ENCODE data around the gene KRT9. TPM values are rescaled to one million over a fixed set of nuclear protein-coding genes. Genes with fewer than 3 reads are reported as not detected.
"Not testable (repeated sequence)": the region's sequence is repeated elsewhere in the genome, so short reads cannot be mapped to it uniquely, and the experiment has no call there.

KRT9 gene, protein sequence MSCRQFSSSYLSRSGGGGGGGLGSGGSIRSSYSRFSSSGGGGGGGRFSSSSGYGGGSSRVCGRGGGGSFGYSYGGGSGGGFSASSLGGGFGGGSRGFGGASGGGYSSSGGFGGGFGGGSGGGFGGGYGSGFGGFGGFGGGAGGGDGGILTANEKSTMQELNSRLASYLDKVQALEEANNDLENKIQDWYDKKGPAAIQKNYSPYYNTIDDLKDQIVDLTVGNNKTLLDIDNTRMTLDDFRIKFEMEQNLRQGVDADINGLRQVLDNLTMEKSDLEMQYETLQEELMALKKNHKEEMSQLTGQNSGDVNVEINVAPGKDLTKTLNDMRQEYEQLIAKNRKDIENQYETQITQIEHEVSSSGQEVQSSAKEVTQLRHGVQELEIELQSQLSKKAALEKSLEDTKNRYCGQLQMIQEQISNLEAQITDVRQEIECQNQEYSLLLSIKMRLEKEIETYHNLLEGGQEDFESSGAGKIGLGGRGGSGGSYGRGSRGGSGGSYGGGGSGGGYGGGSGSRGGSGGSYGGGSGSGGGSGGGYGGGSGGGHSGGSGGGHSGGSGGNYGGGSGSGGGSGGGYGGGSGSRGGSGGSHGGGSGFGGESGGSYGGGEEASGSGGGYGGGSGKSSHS
- total RNA-seq, result not detected
- long read RNA-seq, result 0 reads

- ATAC-seq (no peak), DNase-seq (no peak)
- intact Hi-C loops (cut with DNase I), result no loop called here
Observed at GRCh38 chr17:41571561-41572434, at the start of gene KRT9. TSS of gene KRT9 (minus strand) at chr17:41572059. CDS start at chr17:41571992, 67 bp downstream.

GRCh38 chr17:41621435-41621817 lies 49.6 kb upstream of the KRT9 start:
- ATAC-seq; intact Hi-C loops (cut with DNase I); DNase-seq: not testable (repeated sequence)

DNA sequence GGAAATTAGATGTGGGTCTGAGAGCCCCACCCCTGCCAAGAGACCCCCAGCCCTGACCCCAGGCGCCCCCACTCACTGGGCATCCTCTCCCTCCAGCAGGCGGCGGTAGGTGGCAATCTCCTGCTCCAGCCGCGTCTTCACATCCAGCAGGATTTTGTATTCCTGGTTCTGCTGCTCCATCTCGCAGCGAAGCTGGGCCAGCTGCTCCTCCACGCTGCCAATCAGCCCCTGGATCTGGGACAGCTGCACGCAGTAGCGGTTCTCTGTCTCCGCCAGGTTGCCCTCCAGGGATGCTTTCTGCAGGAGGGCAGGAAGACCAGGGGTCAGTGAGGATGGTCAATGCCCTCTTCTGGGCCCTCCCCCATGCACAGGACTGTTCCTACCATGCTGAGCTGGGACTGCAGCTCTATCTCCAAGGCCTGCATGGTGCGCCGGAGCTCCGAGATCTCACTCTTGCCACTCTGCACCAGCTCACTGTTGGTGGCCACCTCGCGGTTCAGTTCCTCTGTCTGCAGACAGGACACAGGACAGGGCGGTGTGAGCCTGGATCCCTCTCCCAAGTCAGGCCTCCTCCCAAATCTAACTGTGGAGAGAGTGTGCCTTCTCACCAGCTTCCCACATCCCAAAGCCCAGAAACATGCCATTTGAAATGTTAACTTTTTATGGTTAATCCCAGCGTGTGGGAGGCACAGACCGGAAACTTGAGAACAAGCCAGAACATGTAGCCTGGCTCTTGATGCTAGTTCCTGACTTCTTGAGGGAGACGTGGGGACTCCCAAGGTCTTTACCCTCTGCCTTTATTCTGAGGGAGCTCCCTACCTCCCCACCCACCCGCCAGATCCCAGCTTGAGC lies 49.0 kb upstream of the KRT9 start:
- ATAC-seq (no peak), DNase-seq (no peak)
- intact Hi-C loops (cut with DNase I), result no loop called here

- ATAC-seq; DNase-seq; intact Hi-C loops (cut with DNase I): not testable (repeated sequence)
Observed at GRCh38 chr17:41619927-41620582, 48.2 kb upstream of the KRT9 start.

- intact Hi-C loops (cut with DNase I), result no loop called here
- DNase-seq (no peak), ATAC-seq (no peak)
Observed at GRCh38 chr17:41619036-41619926, 47.4 kb upstream of the KRT9 start.

- ATAC-seq (no peak), DNase-seq (no peak)
- intact Hi-C loops (cut with DNase I), result no loop called here
Observed at GRCh38 chr17:41618341-41619035, 46.6 kb upstream of the KRT9 start.

DNA sequence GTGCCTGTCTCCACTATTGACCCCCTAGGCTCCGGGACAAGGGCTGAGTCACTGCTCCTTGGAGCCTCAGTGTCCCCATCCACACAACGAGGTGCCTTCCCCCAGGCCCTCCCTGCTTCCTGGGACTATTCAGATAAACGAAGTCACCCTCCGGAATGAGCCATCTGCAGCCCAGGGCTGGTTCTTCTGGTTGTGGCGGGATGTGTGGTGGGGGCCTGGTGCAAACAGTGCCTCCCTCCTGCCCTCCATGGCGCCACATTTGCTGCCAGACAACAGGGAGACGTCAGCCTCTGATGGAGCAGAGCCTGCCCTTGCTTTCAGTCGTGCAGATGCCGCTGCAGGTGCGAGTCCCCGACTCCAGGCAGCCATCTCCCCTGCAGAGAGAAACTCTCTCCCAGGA lies 45.8 kb upstream of the KRT9 start:
- no peak for ATAC-seq
- intact Hi-C loops (cut with DNase I), result no loop called here
- no peak for DNase-seq

DNA sequence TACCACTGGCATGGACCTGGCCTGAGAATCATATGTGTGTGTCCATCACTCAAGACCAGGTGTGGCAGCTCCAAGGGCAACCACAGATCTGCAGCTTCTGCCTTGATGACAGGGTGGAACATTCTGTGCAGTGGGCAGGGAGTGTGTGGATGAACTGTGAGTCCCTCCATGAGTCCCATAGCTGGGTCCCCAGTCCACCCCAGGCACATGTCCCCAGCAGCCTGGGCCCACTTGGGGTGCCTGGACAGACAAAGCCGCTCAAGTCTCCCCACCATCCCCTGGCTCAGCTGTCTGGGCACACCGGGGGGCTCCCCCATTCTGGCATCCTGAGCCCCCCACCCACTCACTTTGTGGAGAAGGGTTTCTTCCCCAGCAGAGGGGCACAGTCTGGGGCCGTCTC lies 45.3 kb upstream of the KRT9 start:
- DNase-seq, result no peak
- no peak for ATAC-seq
- intact Hi-C loops (cut with DNase I), result no loop called here

- DNase-seq; ATAC-seq; intact Hi-C loops (cut with DNase I): not testable (repeated sequence)
Observed at GRCh38 chr17:41616486-41616885, 44.6 kb upstream of the KRT9 start.

DNA sequence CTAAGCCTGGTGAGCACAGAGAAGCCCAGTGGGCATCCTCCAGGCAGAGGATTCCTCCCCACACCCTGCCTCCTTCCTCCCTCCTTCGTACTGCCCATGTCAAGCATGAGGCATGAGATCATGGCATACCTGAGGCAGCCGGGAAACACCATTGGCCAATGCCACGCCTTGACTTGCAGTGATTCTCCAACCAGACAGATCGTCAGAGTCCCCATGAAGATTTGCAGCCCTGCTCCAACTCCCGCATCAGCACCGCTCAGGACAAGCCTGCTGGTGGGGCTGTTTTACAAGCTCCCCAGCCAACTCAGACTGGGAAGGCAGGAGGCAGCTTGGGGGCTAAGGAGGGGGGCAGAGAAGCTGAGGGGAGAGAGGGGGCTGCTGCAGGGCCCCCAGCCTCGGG lies 43.6 kb upstream of the KRT9 start:
- DNase-seq (peak; percentile 1), ATAC-seq (no peak)
- intact Hi-C loops (cut with DNase I), result no loop called here

- DNase-seq; intact Hi-C loops (cut with DNase I); ATAC-seq: not testable (repeated sequence)
Observed at GRCh38 chr17:41614767-41615166, 42.9 kb upstream of the KRT9 start.

DNA sequence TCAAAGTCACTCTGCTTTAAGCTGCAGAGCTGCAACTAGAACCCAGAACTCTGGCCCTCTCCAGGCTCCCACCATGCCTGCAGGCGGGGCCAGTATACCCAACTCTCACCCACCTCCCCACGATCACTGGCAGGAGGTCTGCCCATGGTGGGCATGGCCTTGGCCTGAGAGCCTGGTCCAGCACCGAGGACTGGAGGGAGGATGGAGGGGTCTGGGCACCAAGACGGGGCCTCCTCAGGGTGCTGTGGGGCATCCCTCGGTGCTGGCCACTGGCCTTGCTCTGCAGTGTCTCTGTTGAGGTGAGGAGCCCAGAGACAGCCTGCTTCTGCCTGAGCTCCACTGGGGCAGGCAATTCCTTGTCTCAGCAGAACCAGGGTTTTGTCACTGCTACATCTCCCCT lies 42.2 kb upstream of the KRT9 start:
- DNase-seq (no peak), ATAC-seq (no peak)
- intact Hi-C loops (cut with DNase I), result no loop called here

GRCh38 chr17:41613277-41614082 lies 41.6 kb upstream of the KRT9 start:
- intact Hi-C loops (cut with DNase I), result no loop called here
- no peak for ATAC-seq

DNA sequence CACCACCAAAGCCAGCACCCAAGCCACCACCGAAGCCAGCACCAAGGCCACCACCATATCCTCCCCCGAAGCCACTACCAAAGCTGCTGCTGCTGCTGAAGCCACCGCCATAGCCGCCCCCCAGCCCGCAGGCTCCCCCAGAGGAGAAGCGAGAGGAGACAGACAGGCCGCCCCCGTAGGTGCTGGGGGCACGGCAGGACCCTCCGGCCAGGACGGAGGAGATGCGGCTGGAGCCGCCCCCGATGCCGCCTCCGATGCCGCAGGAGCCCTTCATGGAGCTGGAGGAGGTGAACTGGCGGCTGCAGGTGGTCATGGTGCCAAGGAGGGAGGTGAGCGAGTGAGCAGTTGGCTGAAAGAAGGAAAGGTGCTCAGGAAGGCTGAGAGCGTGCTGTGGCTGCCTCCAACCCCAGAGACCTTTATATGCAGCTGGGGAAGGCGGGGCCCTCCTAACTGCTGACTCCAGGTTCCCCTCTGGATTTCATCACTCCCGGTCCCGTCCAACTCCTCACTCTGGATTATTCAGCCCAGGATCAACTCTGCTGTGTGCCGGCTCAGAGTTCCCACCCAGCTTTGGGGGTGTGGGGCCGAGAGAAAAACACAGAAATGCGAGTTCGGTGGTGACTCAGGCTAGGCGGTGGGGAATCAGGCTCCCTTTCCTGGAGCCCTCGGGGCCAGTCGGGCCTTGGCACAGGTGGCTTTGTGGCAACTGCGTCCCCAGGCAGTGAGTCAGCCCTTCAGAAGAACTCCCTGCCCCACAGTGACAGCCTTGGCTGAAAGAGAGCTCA lies 40.7 kb upstream of the KRT9 start, which contains the start of gene KRT16:
Gene KRT16, minus strand, starts transcription at position 392 of the 785 bp plus-strand sequence. Its CDS starts 79 bp downstream, at position 313.
- DNase-seq; ATAC-seq; intact Hi-C loops (cut with DNase I): not testable (repeated sequence)

More at GRCh38 chr17:41613277-41614082, 41.6 kb upstream of the KRT9 start:
- DNase-seq, result no peak

All from left cardiac atrium (tissue), 4 donors.